ENCODE results near the gene ZNF462. TPM values are rescaled to one million over a fixed set of nuclear protein-coding genes. Genes with fewer than 3 reads are reported as not detected.

The ZNF462 gene
- total RNA-seq, 1 donor from 2014 or later: 0.16 TPM

DNA sequence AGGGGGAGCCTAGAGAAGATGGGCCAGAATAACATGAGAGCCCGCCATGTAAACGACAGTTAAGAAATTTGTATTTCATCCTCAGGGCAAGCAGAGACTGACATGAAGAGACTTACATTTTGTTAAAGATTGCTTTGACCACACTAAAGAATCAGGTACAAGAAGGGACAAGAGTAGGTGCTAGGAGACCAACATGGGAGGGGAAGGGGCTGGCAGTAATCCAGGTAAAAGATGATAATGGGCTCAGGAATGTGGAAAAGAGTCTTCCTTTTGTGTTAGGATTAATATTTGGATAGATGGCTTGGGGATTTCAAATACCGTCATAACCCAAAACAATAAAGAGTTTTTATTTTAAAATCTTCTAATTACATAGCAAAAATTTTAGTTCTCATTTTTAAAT, 137.3 kb downstream of the ZNF462 start:
- Mint-ChIP-seq H3K4me3 (no peak overlapping the region), H3K4me1 (ENCODE audit: low read depth) (no peaks in the 10 kb centered on the region), H3K9me3 (peaks cover 5% of the 10 kb centered on the region), H3K36me3 (ENCODE audit: low read depth) (no peaks in the 10 kb centered on the region), H3K27me3 (ENCODE audit: insufficient read depth) (no peaks in the 10 kb centered on the region), H3K27ac (no peak overlapping the region)
- no peak for DNase-seq (ENCODE audit: low spot score)
- intact Hi-C loops (cut with micrococcal nuclease): no loop called here

DNA sequence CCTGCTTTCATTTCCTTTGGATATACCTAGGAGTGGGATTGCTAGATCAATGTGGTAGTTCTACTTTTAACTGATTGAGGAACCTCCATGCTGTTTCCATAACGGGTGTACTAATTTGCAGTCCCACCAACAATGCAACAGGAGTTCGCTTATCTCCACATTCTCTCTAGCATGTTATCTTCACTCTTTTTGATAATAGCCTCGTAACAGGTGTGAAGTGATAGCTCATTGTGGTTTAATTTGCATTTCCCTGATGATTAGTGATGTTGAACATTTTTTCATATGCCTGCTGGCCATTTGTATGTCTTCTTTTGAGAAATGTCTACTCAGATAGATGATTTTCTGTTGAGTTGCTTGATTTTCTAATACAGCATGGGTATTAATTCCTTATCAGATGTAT, 142.2 kb downstream of the ZNF462 start:
- DNase-seq (ENCODE audit: low spot score): no peak
- Mint-ChIP-seq H3K27me3 (ENCODE audit: insufficient read depth) (no peaks in the 10 kb centered on the region), H3K36me3 (ENCODE audit: low read depth) (no peaks in the 10 kb centered on the region), H3K9me3 (no peaks in the 10 kb centered on the region), H3K27ac (no peak overlapping the region), H3K4me3 (no peak overlapping the region), H3K4me1 (ENCODE audit: low read depth) (no peaks in the 10 kb centered on the region)
- intact Hi-C loops (cut with micrococcal nuclease): no loop called here

DNA sequence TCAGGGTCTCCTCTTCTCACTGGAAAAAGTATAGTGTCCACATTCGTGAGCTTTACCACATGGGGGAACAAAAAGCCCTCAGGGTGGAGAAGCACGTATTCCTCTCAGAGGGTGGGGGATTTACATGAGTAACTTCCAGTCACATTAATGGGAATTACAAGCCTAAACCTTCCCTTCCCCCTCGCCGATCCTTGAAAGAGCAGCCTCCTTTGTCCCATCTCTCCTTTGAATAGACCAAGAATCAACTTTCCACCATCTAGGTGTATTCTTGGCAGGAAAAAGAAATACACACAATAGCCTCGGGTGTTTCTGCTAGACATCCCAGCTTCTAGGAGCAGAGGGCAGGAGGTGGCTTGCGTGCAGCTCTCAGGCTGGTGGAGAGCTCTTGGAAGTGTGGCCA, 144.4 kb downstream of the ZNF462 start:
- Mint-ChIP-seq H3K36me3 (ENCODE audit: low read depth) (no peaks in the 10 kb centered on the region), H3K4me1 (ENCODE audit: low read depth) (no peaks in the 10 kb centered on the region), H3K4me3 (no peak overlapping the region), H3K9me3 (peaks cover 3% of the 10 kb centered on the region), H3K27me3 (ENCODE audit: insufficient read depth) (no peaks in the 10 kb centered on the region), H3K27ac (no peak overlapping the region)
- DNase-seq (ENCODE audit: low spot score): no peak
- intact Hi-C loops (cut with micrococcal nuclease): no loop called here

DNA sequence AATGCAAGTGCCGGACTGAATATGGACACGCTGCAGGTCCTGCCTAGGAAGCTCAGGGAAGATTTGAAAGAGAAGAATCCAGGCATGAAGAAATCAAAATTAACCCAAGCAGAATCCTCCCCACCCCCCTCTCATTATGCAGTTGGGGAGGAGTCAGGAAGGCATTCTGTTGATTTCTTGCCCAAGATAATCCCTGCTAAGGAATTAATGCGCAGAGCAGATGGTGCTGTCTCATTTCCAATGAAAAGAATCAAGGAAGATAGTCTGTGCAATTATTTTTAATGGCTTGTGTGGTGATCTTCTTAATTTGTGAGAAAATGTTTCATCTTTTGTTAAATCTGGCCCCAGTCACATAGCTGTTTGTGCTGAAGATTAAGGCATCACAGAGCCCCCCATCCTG, 145.0 kb downstream of the ZNF462 start:
- DNase-seq (ENCODE audit: low spot score): no peak
- intact Hi-C loops (cut with micrococcal nuclease): no loop called here
- Mint-ChIP-seq H3K27me3 (ENCODE audit: insufficient read depth) (no peaks in the 10 kb centered on the region), H3K9me3 (peaks cover 3% of the 10 kb centered on the region), H3K36me3 (ENCODE audit: low read depth) (no peaks in the 10 kb centered on the region), H3K4me3 (no peak overlapping the region), H3K4me1 (ENCODE audit: low read depth) (no peaks in the 10 kb centered on the region), H3K27ac (no peak overlapping the region)

DNA sequence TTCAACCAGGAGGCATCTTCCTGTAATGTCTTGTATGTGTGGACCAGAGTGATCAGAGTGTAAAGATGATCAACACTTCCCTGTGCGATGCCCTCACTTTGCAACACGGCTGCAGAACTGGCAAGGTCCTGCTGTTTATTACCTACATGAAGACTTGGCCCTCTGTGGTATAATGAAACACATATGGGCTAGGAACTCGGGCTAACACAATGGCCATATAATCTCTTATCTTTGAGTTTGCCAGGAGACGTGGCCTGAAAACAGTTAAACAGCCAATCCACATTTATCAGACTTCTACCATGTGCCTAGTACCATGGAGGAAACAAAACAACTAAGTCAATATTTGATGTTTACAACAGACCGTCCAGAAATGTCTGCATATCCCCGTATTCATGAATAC, 145.5 kb downstream of the ZNF462 start:
- Mint-ChIP-seq H3K9me3 (peaks cover 3% of the 10 kb centered on the region), H3K27me3 (ENCODE audit: insufficient read depth) (no peaks in the 10 kb centered on the region), H3K4me1 (ENCODE audit: low read depth) (no peaks in the 10 kb centered on the region), H3K4me3 (no peak overlapping the region), H3K36me3 (ENCODE audit: low read depth) (no peaks in the 10 kb centered on the region), H3K27ac (no peak overlapping the region)
- intact Hi-C loops (cut with micrococcal nuclease): no loop called here
- no peak for DNase-seq (ENCODE audit: low spot score)

DNA sequence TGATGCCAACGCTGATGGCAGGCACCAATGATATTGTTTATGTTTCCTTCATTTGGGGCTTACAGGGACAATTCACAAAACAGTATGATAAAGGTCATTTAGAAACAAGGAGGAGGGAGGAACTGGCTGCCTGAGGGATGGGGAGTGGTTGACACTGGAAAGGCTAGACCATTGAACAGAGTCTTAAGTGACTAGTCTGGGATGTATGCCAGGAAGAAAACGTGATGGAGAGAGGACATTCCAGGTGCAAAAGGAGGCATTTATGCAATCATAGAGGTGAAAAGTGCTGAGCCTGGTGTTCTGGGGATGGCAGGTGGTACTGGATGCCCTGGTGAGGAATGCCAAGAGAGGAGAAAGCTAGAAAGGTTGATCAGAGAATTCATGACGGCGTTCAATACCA, 153.4 kb downstream of the ZNF462 start:
- no peak overlapping the region for H3K4me3 Mint-ChIP-seq
- no peak overlapping the region for H3K27ac Mint-ChIP-seq
- H3K36me3 Mint-ChIP-seq (ENCODE audit: low read depth): no peaks in the 10 kb centered on the region
- H3K27me3 Mint-ChIP-seq (ENCODE audit: insufficient read depth): no peaks in the 10 kb centered on the region
- H3K4me1 Mint-ChIP-seq (ENCODE audit: low read depth): no peaks in the 10 kb centered on the region
- no peak for DNase-seq (ENCODE audit: low spot score)
- intact Hi-C loops (cut with micrococcal nuclease): no loop called here
- H3K9me3 Mint-ChIP-seq: peaks cover 9% of the 10 kb centered on the region

DNA sequence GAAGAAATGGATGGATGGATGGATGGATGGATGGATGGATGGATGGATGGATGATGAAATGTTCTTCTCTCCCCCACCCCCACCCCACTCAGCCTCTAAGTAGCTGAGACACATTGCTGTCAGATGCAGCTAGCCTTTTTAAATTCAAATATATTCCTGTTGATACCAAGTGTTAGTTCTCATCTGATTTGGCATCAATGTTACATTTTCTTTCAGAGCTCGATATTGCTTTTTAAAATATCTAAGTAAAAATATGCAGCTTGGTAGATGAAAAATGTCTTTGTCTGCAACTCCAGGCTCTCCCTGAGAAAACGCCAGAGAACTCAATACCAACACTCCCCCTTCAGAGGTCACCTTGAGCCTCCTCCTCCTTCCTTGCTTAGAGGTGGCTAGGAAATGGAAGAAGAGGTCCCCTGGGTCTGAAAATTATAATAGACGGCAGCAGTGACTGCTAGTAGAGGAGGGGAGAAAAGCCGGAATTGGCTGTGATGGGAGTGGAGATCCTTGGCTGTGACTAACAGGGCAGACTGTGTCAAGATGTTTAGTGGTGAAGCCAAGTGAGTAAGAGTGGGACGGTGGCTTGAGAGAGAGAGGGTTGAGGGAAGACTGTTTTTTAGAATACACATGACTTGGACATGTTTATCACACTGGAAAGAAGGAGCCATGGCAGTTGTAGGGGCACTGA, 156.0 kb downstream of the ZNF462 start:
- Mint-ChIP-seq H3K27me3 (ENCODE audit: insufficient read depth) (no peaks in the 10 kb centered on the region), H3K9me3 (peaks cover 5% of the 10 kb centered on the region), H3K4me1 (ENCODE audit: low read depth) (no peaks in the 10 kb centered on the region), H3K36me3 (ENCODE audit: low read depth) (no peaks in the 10 kb centered on the region), H3K4me3 (no peak overlapping the region), H3K27ac (no peak overlapping the region)
- intact Hi-C loops (cut with micrococcal nuclease): no loop called here
- DNase-seq (ENCODE audit: low spot score): no peak

DNA sequence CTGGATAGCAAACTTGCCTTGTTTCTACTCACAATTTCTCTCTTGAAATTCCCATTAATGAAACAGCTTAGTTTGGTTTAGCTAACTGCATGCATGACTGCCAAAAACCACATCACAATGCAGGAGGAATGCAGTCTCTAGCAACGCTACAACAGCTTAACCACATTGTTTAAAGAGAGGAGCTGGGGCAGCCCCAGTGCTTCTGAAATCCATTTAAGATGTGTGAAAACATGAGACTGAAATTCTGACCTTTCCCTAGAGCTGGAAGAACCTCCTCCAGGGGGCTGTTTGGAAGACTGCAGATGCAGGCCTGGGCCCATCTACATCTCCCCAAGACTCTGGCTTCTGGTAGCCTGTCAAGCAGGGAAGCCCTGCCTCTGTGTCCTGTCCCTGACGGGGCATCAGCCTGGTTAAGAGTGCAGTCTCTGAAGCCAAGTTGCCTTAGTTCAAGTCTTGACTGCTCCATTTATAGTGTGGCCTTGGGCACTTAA, 157.1 kb downstream of the ZNF462 start:
- Mint-ChIP-seq H3K27me3 (ENCODE audit: insufficient read depth) (no peaks in the 10 kb centered on the region), H3K9me3 (peaks cover 5% of the 10 kb centered on the region), H3K4me1 (ENCODE audit: low read depth) (no peaks in the 10 kb centered on the region), H3K27ac (no peak overlapping the region), H3K4me3 (no peak overlapping the region), H3K36me3 (ENCODE audit: low read depth) (no peaks in the 10 kb centered on the region)
- no peak for DNase-seq (ENCODE audit: low spot score)
- intact Hi-C loops (cut with micrococcal nuclease): no loop called here

DNA sequence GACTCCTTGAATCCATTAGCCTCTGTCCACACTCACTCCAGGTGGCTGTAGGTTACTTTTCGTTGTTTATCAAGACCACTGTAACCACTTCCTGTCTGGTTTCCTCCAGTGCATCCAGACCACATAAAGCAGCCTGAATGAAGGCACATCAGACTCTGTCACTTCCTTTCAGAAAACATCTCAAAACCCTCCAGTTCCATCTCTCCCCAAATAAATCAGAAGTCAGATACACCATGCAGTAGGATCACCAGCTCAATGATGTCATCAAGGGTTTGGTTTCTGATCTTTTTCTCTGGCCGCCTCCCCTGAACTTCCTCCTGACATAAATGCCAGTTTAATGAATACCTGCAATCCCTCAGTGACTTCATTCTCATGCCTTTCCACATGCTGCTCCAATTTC, 161.2 kb downstream of the ZNF462 start:
- H3K36me3 Mint-ChIP-seq (ENCODE audit: low read depth): no peaks in the 10 kb centered on the region
- H3K4me3 Mint-ChIP-seq: no peak overlapping the region
- H3K27ac Mint-ChIP-seq: no peak overlapping the region
- intact Hi-C loops (cut with micrococcal nuclease): no loop called here
- H3K27me3 Mint-ChIP-seq (ENCODE audit: insufficient read depth): no peaks in the 10 kb centered on the region
- DNase-seq (ENCODE audit: low spot score): no peak
- H3K9me3 Mint-ChIP-seq: peaks cover 4% of the 10 kb centered on the region
- no peaks in the 10 kb centered on the region for H3K4me1 Mint-ChIP-seq (ENCODE audit: low read depth)

DNA sequence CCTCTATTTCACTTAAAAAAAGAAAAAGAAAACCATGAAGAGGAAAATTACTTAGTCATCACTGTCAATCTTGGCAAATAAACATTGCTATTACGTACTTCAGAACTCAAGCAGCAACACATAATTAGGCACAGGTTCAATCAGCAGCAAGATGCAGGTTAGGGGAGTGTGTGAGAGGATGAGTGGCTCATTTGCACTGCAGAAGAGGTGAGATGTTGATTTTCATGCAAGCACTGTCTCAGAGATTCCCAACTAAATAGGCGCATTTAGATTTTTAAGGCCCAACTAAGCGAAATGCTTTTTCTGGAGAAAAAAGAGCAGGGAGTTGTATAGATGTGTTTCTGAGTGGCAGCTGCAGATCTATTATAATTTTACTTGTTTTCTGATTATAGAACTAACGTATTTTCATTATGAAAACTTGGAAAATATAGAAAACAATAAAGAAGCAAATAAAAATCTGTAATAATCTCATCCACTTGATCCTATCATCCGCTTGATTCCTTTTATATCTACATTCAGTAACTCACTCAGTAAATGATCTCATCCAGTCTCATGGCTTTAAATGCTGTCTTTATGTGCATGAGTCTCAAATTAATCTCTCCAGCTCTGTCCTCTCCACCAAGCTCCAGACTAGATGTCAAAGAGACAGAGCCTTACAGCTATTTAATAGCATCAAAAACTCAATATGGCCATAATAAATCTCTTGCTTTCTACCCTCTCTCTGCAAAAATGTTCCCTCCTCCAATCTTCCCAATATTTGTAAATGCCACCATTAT, 162.5 kb downstream of the ZNF462 start:
- Mint-ChIP-seq H3K27me3 (ENCODE audit: insufficient read depth) (no peaks in the 10 kb centered on the region), H3K36me3 (ENCODE audit: low read depth) (no peaks in the 10 kb centered on the region), H3K9me3 (peaks cover 4% of the 10 kb centered on the region), H3K4me1 (ENCODE audit: low read depth) (no peaks in the 10 kb centered on the region), H3K27ac (no peak overlapping the region), H3K4me3 (no peak overlapping the region)
- intact Hi-C loops (cut with micrococcal nuclease): no loop called here
- DNase-seq (ENCODE audit: low spot score): no peak

DNA sequence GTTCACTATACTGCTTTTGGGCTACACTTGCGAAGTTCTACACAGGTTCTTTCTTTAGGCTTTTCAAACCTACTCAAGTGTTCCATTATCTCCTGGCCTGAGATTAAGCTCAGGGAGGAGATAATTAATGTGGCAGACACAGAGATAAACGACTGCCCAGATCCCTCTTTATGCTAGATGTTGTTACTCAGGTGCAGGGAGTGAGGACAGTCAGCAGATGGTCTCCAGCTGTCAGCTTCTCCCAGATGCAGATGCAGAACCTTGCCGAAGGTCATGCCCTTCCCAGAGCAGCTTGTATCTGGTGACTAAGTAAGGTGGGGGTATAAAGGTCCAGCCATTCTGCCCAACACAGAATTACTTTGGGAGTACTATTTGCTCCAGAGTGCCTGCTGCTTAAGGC, 166.2 kb downstream of the ZNF462 start:
- DNase-seq (ENCODE audit: low spot score): no peak
- Mint-ChIP-seq H3K4me1 (ENCODE audit: low read depth) (no peaks in the 10 kb centered on the region), H3K36me3 (ENCODE audit: low read depth) (no peaks in the 10 kb centered on the region), H3K4me3 (no peak overlapping the region), H3K27ac (no peak overlapping the region), H3K27me3 (ENCODE audit: insufficient read depth) (no peaks in the 10 kb centered on the region), H3K9me3 (peaks cover 8% of the 10 kb centered on the region)
- intact Hi-C loops (cut with micrococcal nuclease): no loop called here

DNA sequence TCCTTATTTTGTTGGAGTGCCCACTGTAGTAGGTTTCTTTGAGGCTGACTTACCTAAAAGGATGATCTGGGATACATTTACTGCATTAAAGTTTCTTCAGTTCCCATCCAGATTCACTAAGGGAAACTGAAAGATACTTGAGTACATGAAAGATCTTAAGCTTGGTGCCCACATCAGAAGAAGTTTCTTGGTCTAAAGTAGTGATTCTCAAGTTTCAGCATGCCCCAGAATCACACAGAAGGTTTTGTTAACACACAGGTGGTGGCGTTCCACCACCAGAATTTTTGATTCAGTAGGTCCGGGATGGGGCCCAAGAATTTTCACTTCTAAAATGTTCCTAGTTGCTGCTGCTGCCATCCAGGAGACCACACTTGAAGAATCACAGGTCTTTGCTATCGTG, 171.0 kb downstream of the ZNF462 start:
- intact Hi-C loops (cut with micrococcal nuclease): no loop called here
- H3K36me3 Mint-ChIP-seq (ENCODE audit: low read depth): no peaks in the 10 kb centered on the region

DNA sequence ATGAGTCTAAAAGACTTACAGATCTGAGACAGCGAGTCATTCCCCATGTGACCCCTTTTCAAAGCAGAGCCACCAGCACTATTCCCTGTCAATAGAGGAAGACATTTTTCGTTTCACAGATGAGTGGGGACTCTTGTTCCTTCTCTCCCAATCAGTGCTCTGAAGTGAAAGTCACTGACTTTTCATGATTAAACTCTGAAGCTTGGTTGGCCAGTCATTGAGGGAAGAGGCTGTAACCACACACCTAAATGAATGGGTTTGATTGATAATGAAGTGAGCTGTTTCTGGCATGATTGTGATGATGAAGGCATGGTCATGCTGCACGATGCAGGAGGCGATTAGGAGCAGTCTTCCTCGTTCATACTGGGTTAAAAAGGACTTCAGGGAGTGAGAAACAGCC, 171.9 kb downstream of the ZNF462 start:
- H3K36me3 Mint-ChIP-seq (ENCODE audit: low read depth): no peaks in the 10 kb centered on the region
- intact Hi-C loops (cut with micrococcal nuclease): no loop called here
- peaks cover 3% of the 10 kb centered on the region for H3K27me3 Mint-ChIP-seq (ENCODE audit: insufficient read depth)

More for the DNA sequence above, 171.0 kb downstream of the ZNF462 start:
- Mint-ChIP-seq H3K4me3 (no peak overlapping the region), H3K9me3 (peaks cover 5% of the 10 kb centered on the region), H3K27ac (no peak overlapping the region), H3K27me3 (ENCODE audit: insufficient read depth) (peaks cover 3% of the 10 kb centered on the region), H3K4me1 (ENCODE audit: low read depth) (no peaks in the 10 kb centered on the region)
- no peak for DNase-seq (ENCODE audit: low spot score)

More for the DNA sequence above, 171.9 kb downstream of the ZNF462 start:
- Mint-ChIP-seq H3K27ac (no peak overlapping the region), H3K9me3 (peaks cover 3% of the 10 kb centered on the region), H3K4me3 (no peak overlapping the region), H3K4me1 (ENCODE audit: low read depth) (no peaks in the 10 kb centered on the region)
- DNase-seq (ENCODE audit: low spot score): no peak

Data from activated T-helper 1 cell treated with anti-CD3 and anti-CD28 coated beads, Interleukin-12 subunit alpha, Interleukin-12 subunit beta, Interleukin-2, Interleukin-4 antibody, amounts not matched to agents 30 ng/mL and 10 ng/mL and 1 ng/mL, durations not matched to agents 14 hours and 24 hours and 36 hours (primary cell).